Right hindlimb (tissue), 1 donor: ENCODE measurements around the gene GNAT2.
A peak's percentile ranks its signal among the peaks of the same experiment; 100 is the strongest.
"Not testable (repeated sequence)": the region's sequence is repeated elsewhere in the genome, so short reads cannot be mapped to it uniquely, and the experiment has no call there.

Experiments used
- DNase-seq: peaks from one replicate; pipeline ENCODE4 v3.0.0-alpha.2; 2018

Gene GNAT2

GRCh38 chr1:109619576-109620400, at the start of gene GNAT2, which contains the start of gene AMPD2:
TSS of gene GNAT2 (minus strand) at chr1:109619616. CDS start at chr1:109612870, 6,746 bp downstream.
TSS of gene AMPD2 (plus strand) at chr1:109619837. CDS start at chr1:109621176, 1,339 bp downstream.
- peak; percentile 86 for DNase-seq

DNA sequence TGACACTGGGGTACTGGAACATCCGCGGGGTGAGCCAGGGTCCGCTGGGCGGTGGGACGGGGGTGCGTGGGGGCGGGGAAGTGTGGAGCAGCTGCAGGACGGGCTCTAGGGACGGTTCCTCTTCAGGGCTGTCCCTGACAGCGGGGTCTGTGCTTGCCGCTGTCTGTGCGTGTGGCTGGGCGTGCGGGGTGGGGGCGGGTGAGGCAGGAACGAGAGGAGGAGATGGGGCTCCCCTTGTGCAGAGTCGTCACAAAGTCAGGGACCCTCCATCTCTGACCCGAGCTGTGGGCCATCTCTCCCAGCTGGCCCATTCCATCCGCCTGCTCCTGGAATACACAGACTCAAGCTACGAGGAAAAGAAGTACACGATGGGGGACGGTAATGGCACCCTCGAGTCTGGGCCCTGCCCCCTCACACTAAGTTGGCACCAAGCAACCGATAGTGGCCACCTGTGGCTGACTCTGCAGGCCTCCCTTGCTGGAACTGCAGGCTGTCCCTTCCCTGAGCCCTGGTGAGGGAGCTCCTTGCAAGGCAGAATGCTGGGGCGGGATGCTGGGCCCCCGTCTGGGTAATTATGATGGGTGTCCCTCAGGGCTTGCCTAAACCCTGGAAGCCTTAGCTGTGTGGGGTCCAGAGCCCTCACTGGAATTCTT, 48.8 kb upstream of the GNAT2 start:
- peak; percentile 29 for DNase-seq

DNA sequence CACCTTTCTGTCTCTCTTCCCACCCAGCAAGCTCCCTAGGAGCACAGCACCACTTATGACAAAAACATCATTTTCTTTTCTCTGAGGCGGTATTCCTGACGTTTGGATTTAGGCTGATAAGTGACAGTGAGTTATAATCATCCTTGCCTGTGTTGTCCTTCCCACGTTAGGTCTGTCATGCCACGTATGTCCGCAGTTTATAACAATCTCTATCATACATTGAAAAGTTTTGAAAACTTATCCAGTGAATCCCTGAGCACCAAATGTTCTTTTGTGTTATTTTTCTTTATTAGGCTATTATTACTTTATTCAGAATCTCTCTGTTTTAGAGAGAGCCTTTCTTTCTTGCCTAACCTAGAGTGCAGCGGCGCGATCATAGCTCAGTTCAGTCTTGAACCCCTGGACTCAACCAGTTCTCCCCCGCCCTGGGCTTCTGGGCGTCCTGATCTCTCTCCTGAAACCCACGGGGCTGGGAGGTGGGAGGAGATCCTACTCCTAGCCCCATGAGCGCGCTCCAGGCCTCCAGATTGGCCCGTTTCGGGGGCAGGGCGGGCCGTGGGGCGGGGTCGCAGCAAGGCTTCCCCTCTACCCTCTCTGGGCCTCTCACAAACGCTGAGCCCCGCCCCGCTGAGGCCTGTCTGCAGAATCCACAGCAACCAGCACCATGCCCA, 48.2 kb upstream of the GNAT2 start, which contains the start of gene GSTM2:
Gene GSTM2 (plus strand): TSS at position 606 of the 671 bp plus-strand sequence. CDS start 59 bp downstream, at position 665.
- DNase-seq, result peak; percentile 97

- DNase-seq, result no peak
Observed at GRCh38 chr1:109664671-109665070, 45.3 kb upstream of the GNAT2 start.

DNA sequence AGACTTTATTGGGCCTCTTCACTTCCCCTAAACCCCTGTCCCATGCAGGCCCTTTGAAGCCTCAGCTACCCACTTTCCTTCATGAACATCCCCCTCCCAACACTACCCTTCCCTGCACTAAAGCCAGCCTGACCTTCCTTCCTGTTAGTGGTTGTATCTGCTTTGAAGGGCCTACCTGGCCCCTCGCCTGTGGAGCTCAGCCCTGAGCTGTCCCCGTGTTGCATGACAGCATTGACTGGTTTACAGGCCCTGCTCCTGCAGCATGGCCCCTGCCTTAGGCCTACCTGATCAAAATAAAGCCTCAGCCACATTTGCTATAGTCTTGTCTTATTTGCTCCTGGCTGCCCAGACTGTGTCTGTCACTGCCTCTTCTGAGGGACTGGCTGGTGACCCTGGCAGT, 42.0 kb upstream of the GNAT2 start:
- no peak for DNase-seq

DNA sequence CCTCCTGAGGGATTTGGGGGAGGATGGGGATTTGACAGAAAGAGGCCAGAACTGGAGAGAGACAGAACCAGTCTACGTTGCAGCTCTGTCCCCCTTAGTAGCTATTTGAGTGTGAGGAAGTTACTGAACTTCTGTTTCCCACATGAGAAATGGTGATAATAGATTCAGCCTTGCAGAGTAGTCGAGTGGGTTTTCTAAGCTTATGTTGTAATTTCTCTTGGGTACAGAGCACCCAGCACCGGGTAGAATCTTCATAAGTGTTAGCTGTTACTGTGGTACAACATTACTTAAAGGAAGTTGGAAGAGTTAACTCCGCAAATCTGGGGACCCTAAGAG, 41.2 kb upstream of the GNAT2 start:
- DNase-seq, result not testable (repeated sequence)

DNA sequence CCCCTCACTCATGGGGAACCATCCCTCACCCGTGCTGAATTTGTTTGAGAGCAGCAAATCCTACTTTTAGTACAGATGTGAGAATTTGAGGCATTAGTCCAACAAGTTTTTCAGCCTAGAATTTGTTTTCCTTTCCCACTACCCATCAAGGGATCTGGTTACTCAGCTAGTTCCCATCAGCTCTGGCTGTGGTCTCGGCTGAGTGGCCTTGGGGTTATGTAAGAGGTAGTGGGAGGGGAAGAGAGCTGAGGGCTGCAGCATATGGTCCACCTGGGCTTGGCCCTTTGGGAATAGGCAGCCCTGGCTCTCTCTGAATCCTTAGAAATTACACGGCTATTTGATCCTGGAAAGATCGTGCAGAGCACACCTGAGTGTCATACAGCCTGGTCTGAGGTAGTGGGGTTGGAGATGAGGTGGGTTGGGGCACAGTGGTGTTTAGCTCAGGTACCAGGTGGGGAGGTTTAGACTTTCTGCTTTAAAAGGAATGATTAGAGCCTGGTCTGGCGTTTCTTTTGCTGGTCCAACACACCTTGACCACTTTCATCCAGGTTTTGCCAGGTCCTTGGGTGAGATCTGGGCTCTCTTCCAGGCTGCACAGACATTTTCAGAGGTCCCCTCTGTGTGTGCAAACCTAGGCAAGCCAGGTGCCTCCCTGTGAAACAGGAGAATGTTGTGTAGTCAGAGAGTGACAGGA, 40.7 kb upstream of the GNAT2 start:
- no peak for DNase-seq

GRCh38 chr1:109659145-109659544, 39.7 kb upstream of the GNAT2 start:
- DNase-seq, result no peak

DNA sequence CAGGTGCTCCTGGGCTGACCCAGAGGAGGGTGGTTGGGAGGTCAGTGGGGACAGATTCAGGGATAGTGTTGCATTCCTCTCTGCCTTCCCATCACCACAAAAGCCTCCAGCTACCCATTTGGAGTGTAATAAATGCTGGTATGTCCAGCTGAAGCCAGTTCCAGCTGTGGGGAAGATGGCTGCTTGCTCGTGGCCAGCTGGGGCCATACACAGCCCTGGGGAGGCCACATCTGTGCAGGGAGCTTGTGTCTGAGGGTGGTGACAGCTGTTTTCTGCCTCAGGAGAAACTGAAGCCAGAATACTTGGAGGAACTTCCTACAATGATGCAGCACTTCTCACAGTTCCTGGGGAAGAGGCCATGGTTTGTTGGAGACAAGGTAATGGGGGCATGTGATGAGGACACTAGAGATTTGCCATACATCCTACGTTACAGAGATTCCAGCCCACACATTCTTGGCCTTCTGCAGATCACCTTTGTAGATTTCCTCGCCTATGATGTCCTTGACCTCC, 39.2 kb upstream of the GNAT2 start:
- no peak for DNase-seq

- no peak for DNase-seq
Observed at GRCh38 chr1:109657970-109658369, 38.6 kb upstream of the GNAT2 start.

- DNase-seq, result no peak
Observed at GRCh38 chr1:109657395-109657794, 38.0 kb upstream of the GNAT2 start.

- peak; percentile 86 for DNase-seq
Observed at GRCh38 chr1:109655615-109656519, 36.5 kb upstream of the GNAT2 start, which contains the start of gene GSTM4. TSS of gene GSTM4 (plus strand) at chr1:109656099. CDS start at chr1:109656390, 291 bp downstream.

- no peak for DNase-seq
Observed at GRCh38 chr1:109654519-109654918, 35.1 kb upstream of the GNAT2 start.

DNA sequence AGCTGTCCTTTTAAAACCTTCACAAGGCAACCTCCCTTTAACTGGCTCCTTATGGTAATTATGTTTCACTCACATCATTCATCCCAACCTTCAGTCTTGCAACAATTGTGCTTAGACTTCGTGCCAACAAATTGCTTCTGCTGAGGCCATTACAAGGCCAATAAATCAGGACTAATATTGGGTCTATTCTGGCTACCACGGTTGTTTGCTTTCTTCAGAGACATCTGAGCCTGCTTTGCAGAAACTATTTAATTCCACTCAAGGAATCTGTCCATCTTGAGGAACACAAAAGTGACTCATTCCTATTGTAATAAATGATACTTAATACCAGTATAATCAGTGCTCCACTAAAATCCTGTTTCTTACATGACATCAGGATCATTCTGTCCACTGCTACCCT, 33.9 kb upstream of the GNAT2 start:
- DNase-seq, result no peak

GRCh38 chr1:109652402-109652801, 33.0 kb upstream of the GNAT2 start:
- no peak for DNase-seq

DNA sequence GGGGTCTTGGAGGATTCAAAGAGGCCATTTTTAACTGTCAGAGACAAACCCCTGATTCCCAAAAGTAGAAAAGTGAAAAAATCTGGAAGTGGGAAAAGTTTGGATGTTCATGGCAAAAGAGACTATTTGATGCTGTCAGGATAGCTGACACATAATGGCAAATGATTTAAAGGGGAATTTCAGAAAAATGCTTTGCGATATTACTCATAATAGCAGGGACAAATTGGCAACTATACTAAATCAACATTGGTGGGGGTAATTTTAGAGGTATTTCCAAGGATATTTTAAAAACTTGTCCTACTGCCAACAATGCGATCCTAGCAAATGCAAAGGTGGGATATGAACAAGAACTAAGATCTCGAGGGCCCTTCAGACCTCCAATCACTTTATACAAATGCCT, 31.2 kb upstream of the GNAT2 start:
- DNase-seq, result no peak

GRCh38 chr1:109649491-109649914, 30.1 kb upstream of the GNAT2 start:
- no peak for DNase-seq

DNA sequence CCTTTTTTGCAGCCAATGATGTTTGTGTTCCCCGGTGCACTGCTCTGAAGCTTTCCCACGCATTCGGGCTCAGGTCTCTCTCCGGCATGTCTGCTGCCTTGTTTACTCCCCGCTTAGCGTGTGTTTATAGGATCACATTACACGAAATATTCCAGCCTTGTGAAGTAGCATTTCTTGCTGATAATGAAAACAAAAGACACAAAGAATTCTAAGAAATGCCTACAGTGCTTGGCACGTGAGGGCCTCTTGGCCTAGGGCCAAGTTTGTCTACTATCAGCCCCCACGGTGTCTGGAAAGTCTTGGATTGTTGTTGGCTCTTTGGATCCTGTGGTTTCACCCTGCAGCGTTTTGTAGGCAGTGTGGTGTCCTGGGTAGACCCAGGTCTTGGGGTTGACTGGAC, 25.3 kb upstream of the GNAT2 start:
- DNase-seq, result no peak

DNA sequence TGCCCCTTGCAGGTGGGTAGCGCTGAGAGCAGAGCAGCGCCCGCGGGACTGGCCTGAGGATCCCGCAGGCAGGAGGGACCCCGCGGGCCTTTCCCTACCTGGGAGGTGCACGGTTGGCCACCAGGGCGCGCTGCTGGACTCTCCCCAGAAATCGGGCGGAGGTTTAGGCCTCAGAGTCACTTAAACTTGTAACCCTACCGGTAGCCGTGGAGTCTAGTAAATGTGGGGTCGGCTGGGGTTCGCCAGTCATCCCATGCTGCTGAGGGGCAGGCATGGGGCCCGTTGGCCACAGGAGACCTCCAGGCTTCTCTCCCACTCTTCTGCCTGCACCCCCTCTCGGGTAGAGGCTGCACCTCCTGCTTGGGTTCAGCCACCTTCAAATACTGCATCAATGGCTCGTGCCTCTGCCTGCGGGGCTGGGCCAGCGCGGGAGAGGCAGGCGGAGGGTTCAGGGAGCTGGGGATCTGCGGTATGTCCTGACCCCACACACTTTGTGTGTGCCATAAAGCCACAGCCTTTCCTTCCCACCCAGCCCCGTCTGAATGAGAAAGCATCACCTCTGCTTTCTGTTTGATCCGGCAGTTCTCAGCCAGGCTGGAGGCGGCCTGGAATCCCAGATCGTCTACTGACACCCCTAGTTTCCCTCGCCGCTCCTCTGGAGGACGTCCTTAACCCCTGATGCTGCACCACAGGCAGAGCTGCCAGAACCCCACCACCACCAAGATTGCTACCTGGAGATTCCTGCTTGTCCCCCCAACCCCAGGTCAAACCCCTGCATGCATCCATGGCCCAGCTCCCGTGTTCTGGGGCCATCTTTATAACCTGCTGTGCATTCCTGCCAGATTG, 24.2 kb upstream of the GNAT2 start:
- DNase-seq, result peak; percentile 79

DNA sequence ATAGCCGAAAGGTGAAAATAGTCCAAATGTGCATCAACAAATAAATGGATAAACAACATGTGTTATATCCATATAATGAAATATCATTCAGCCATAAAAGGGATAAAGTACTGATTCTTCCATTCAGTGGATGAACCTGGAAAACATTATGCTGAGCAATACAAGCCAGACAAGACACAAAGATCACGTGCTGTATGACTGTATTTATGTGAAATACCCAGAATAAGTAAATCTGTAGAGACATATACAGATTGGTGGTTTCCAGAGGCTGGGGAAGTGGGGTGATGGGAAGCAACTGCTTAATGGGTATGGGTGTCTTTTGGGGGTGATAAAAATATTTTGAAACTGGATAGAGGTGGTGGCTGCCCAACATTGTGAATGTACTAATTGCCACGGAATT, 23.2 kb upstream of the GNAT2 start:
- DNase-seq, result no peak

- no peak for DNase-seq
Observed at GRCh38 chr1:109641861-109642260, 22.4 kb upstream of the GNAT2 start.
